SW480 (cell line): ENCODE results near the gene SLC6A15.

Experiments
- DNase-seq: peaks from one replicate; pipeline ENCODE4 v3.0.0-alpha.2; 2016; ENCODE audit warnings: low spot score

SLC6A15 gene

GRCh38 chr12:84912198-84913128 is at the start of gene SLC6A15:
Gene SLC6A15, minus strand, starts transcription at chr12:84912799. Its CDS starts 20,679 bp downstream, at chr12:84892120.
- DNase-seq, result no peak

GRCh38 chr12:84960918-84961317 is 48.3 kb upstream of the SLC6A15 start:
- no peak for DNase-seq

- DNase-seq, result no peak
These were observed 42.7 kb upstream of the SLC6A15 start for GRCh38 chr12:84955298-84955697.

- no peak for DNase-seq
These were observed 41.8 kb upstream of the SLC6A15 start for GRCh38 chr12:84954415-84954814.

- no peak for DNase-seq
These were observed 38.5 kb upstream of the SLC6A15 start for GRCh38 chr12:84950971-84951546.

- DNase-seq, result no peak
These were observed 34.2 kb upstream of the SLC6A15 start for GRCh38 chr12:84946753-84947152.

- DNase-seq, result no peak
These were observed 24.8 kb upstream of the SLC6A15 start for GRCh38 chr12:84937415-84937814.

GRCh38 chr12:84929501-84929900 is 16.9 kb upstream of the SLC6A15 start:
- no peak for DNase-seq

GRCh38 chr12:84924981-84925380 is 12.4 kb upstream of the SLC6A15 start:
- DNase-seq, result no peak

GRCh38 chr12:84922693-84923092 is 10.1 kb upstream of the SLC6A15 start:
- DNase-seq, result no peak

GRCh38 chr12:84920331-84920730 is 7.7 kb upstream of the SLC6A15 start:
- DNase-seq, result no peak

GRCh38 chr12:84919271-84919670 is 6.7 kb upstream of the SLC6A15 start:
- DNase-seq, result no peak

GRCh38 chr12:84913129-84913515 is 523 bp upstream of the SLC6A15 start:
- DNase-seq, result no peak

GRCh38 chr12:84911271-84912197 is 1.1 kb downstream of the SLC6A15 start:
- peak; percentile 14 for DNase-seq

- DNase-seq, result no peak
These were observed 1.9 kb downstream of the SLC6A15 start for GRCh38 chr12:84910549-84911241.

- DNase-seq, result no peak
These were observed 8.5 kb downstream of the SLC6A15 start for GRCh38 chr12:84904051-84904450.

- no peak for DNase-seq
These were observed 21.3 kb downstream of the SLC6A15 start for GRCh38 chr12:84891106-84891838.

GRCh38 chr12:84889818-84890217 is 22.8 kb downstream of the SLC6A15 start:
- DNase-seq, result no peak

GRCh38 chr12:84888861-84889260 is 23.7 kb downstream of the SLC6A15 start:
- DNase-seq, result no peak

GRCh38 chr12:84877340-84877739 is 35.3 kb downstream of the SLC6A15 start:
- DNase-seq, result no peak

GRCh38 chr12:84875241-84875640 is 37.4 kb downstream of the SLC6A15 start:
- no peak for DNase-seq
